A549 treated with CORT108297 at 1 μM for 4 hours (cell line): ENCODE results near the gene CHRM2. TPM values are rescaled to one million over a fixed set of nuclear protein-coding genes. Genes with fewer than 3 reads are reported as not detected.

ENCODE experiments used
- total RNA-seq: library from RNA; stranded (reverse); fragments of 200-300 nt; extraction: Qiagen RNA extraction; gene quantifications from 5 replicates; pipeline ENCODE4 v1.2.3, GENCODE V29; 2022

CHRM2 gene
- not detected in 5 replicates for total RNA-seq

GRCh38 chr7:136868496-136869000, at the start of gene CHRM2:
Gene CHRM2, plus strand, starts transcription at chr7:136868652. Its CDS starts 146,214 bp downstream, at chr7:137014866.

